ENCODE measurements around the gene LRRC75A. TPM values are rescaled to one million over a fixed set of nuclear protein-coding genes. Genes with fewer than 3 reads are reported as not detected.
"Not testable (repeated sequence)": the region's sequence is repeated elsewhere in the genome, so short reads cannot be mapped to it uniquely, and the experiment has no call there.

LRRC75A gene
- polyA plus RNA-seq, 1 donor from 2014 or later = 1.7 TPM

DNA sequence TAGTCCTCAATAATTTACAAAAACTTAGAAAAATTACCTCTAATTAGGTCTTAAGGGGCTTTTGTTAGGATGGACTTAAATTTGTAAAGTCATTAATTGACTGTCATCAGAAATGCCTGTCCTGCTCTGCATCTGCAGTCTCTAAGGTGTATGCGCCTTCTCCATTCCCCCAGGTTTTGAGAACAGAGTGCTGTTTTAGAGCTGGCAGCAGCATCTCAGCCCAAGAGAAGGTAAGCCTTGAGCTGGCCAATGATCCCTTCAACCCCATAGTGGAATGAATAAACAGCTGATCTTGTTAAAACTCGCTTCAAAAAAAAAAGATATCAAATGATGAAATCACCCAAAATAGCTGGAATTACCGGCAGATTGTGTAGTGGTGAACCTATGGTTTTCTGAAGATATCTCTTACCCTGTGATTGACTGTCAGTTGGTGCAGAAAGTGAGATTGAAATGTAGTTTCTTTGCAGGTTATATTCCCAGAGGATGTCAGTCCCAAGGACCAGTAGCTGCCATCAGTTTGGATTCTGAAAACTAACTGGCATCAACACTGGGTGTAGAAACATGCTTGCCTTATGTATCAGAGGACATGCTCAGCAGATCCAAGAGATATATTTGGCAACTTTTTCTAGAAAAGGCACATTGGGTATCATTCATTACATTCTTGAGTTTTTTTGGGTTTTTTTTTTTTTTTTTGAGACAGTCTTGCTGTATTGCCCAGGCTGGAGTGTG lies 50.9 kb downstream of the LRRC75A start:
- no peaks in the 10 kb centered on the region for H3K27me3 Mint-ChIP-seq
- H3K9me3 Mint-ChIP-seq = no peaks in the 10 kb centered on the region
- H3K4me1 Mint-ChIP-seq = peaks cover 16 to 39% (median 25%) of the 10 kb centered on the region in 3 donors
- H3K4me3 Mint-ChIP-seq = peak overlapping the region in 3 of 4 donors; percentile 33 to 100 (median 99)
- H3K36me3 Mint-ChIP-seq = peaks cover 3% of the 10 kb centered on the region
- H3K27ac Mint-ChIP-seq = peak overlapping the region in 1 of 3 donors; percentile 97

DNA sequence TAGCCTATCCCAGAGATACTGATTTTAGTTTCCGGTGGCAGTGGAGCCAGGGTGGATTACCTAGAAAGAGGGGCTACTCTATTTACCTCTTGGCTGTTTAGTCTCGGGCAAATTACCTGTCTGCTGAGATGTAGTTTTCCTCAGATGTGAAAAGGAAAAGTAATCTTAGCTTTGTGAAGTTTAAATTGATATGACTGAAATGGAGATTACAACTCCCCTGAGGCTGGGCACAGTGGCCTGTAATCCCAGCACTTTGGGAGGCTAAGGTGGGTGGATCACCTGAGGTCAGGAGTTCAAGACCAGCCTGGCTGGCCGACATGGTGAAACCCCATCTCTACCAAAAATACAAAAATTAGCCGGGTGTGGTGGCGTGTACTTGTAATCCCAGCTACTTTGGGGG lies 51.6 kb downstream of the LRRC75A start:
- peak overlapping the region; percentile 46 to 97 (median 91) for H3K27ac Mint-ChIP-seq
- H3K36me3 Mint-ChIP-seq, H3K9me3 Mint-ChIP-seq, H3K27me3 Mint-ChIP-seq: not testable (repeated sequence)
- peak overlapping the region; percentile 97 to 100 (median 99) for H3K4me3 Mint-ChIP-seq
- H3K4me1 Mint-ChIP-seq = peaks cover 16 to 40% (median 25%) of the 10 kb centered on the region in 3 donors

DNA sequence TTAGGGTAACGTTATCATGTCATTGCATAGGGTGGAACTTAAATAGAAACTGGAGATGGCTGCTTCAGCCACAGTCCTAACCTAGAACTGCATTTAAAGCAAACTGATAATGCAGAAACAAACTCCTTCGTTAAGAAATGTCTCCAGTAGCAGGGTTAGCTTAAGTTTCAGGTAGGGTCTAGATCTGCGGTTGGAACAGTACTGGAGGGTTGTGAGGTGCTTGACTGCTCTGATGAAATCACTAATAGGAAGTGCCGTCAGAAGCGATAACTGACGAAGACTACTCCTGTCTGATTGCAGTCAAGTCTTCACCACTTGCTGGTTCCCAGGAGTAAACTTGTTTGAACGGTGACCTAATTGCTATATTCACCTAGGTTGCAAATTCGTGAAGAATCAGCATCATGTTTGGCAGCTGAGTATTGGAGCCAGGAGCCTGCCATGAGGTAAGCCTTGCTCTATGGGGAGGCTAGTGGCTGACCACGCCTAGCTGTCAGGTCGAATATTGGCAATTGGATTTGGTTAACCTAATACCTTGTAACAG lies 52.1 kb downstream of the LRRC75A start:
- peak overlapping the region; percentile 97 to 100 (median 99) for H3K4me3 Mint-ChIP-seq
- H3K9me3 Mint-ChIP-seq = no peaks in the 10 kb centered on the region
- H3K36me3 Mint-ChIP-seq = peaks cover 3% of the 10 kb centered on the region
- H3K27ac Mint-ChIP-seq = peak overlapping the region; percentile 91 to 97 (median 97)
- H3K27me3 Mint-ChIP-seq = no peaks in the 10 kb centered on the region
- H3K4me1 Mint-ChIP-seq = peaks cover 16 to 42% (median 25%) of the 10 kb centered on the region in 3 donors

DNA sequence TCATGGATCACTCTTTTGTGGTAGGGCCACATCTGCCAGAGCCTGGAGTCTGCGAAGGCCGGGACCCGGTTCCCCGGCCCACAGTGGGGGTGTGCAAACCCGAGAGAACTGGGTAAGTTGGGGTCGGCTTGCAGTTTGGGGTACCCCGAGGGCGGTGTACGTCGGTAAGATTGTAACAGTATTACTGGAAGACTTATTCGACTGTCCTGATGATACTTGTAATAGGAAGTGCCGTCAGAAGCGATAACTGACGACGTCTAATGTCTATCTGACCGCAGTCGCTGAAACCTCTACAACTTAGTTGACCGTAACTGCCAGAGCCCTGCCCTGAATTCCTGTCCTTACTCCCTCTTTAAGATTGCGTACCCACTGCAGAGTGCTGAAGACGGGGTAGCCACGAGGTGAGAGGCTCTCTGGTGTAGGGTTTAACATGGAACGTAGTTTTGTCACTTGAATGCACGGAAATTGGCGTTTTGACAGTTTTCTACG lies 52.6 kb downstream of the LRRC75A start:
- Mint-ChIP-seq H3K9me3 (no peaks in the 10 kb centered on the region), H3K27ac (peak overlapping the region; percentile 91 to 97 (median 97)), H3K27me3 (no peaks in the 10 kb centered on the region), H3K4me1 (peaks cover 14 to 42% (median 25%) of the 10 kb centered on the region in 3 donors), H3K4me3 (peak overlapping the region; percentile 97 to 100 (median 99)), H3K36me3 (peaks cover 3% of the 10 kb centered on the region)

DNA sequence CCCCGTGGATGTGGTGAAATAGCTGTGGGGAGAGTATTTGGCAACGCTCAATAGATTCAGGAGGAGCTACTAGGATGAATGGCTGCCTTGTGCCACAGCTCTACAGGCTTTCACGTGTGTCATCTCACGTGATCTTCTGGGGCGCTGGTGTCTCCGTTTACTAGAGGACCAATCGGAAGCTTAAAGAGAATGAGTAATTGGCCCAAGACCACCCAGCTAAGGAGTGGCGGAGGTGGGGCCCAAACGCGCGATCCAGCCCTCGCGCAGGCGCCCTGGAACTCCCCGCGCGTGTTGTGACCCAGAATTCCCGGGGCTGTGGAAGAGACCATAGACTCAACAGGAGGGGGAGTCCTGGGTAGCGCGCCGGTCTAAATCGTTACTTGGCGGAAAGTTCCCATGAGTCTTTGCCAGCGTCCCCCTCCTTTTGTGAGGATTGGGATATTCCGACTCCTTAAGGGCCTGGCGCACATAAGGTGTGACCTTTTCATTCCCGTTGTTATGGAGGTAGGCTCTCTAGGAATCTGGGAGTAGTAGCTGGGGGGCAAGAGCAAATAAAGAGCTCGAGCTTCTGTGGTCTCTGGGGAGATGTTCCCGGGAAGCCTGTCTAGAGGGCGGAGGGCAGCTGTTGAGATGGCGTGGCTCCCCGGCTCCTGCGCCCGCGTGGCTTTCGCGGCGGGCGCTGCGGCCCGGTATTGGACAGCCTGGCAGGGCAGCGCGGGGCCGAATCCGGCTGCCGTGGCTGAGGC lies 53.3 kb downstream of the LRRC75A start:
- Mint-ChIP-seq H3K36me3 (peaks cover 3% of the 10 kb centered on the region), H3K27ac (peak overlapping the region; percentile 91 to 97 (median 97)), H3K4me1 (peaks cover 11 to 40% (median 25%) of the 10 kb centered on the region in 3 donors), H3K27me3 (no peaks in the 10 kb centered on the region), H3K9me3 (no peaks in the 10 kb centered on the region), H3K4me3 (peak overlapping the region; percentile 97 to 100 (median 99))

DNA sequence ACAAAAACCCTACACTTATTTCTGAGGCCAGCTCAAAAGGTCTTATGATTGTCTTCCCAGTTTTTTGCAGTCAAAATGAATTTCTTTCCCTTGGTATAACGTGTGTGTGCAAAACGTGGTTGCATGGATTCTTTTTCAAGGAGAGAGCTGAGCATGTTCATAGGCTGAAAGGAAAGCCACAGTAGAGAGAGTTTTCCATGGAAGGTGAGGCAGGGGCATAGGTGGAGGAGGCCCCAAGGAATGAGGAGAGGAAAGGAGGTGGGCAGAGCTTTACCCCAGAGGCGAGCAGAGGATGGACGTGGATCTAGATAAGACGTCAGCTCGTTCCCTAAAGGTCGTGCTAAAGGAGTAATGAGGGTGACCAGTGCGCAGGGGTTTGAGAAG lies 53.8 kb downstream of the LRRC75A start:
- H3K27me3 Mint-ChIP-seq = no peaks in the 10 kb centered on the region
- H3K4me1 Mint-ChIP-seq = peaks cover 11 to 40% (median 25%) of the 10 kb centered on the region in 3 donors
- peaks cover 3% of the 10 kb centered on the region for H3K36me3 Mint-ChIP-seq
- no peaks in the 10 kb centered on the region for H3K9me3 Mint-ChIP-seq
- peak overlapping the region; percentile 91 to 97 (median 97) for H3K27ac Mint-ChIP-seq
- peak overlapping the region; percentile 97 to 100 (median 99) for H3K4me3 Mint-ChIP-seq

DNA sequence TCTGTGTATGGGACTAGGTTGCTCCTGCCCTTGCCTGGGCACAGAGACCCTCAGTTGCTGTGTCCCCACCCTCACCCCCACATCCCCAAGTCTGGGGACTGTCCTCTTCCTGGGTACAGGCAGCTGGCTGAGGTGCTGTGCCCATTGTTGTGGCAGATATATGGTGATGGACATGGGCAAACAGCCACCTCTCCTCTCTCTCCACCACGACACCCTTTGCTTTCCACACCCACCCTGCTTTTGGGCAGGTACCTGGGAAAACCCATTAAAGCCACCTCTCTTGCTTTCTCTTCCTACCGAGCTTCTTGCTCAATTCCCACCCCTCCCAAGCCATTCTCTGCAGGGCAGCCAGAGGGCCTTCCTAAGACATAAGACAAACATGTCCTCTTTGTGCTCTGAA lies 54.9 kb downstream of the LRRC75A start:
- peaks cover 5% of the 10 kb centered on the region for H3K36me3 Mint-ChIP-seq
- no peaks in the 10 kb centered on the region for H3K9me3 Mint-ChIP-seq
- H3K4me1 Mint-ChIP-seq = peaks cover 11 to 32% (median 22%) of the 10 kb centered on the region in 3 donors
- no peaks in the 10 kb centered on the region for H3K27me3 Mint-ChIP-seq
- H3K27ac Mint-ChIP-seq = peak overlapping the region in 1 of 3 donors; percentile 64
- no peak overlapping the region for H3K4me3 Mint-ChIP-seq

DNA sequence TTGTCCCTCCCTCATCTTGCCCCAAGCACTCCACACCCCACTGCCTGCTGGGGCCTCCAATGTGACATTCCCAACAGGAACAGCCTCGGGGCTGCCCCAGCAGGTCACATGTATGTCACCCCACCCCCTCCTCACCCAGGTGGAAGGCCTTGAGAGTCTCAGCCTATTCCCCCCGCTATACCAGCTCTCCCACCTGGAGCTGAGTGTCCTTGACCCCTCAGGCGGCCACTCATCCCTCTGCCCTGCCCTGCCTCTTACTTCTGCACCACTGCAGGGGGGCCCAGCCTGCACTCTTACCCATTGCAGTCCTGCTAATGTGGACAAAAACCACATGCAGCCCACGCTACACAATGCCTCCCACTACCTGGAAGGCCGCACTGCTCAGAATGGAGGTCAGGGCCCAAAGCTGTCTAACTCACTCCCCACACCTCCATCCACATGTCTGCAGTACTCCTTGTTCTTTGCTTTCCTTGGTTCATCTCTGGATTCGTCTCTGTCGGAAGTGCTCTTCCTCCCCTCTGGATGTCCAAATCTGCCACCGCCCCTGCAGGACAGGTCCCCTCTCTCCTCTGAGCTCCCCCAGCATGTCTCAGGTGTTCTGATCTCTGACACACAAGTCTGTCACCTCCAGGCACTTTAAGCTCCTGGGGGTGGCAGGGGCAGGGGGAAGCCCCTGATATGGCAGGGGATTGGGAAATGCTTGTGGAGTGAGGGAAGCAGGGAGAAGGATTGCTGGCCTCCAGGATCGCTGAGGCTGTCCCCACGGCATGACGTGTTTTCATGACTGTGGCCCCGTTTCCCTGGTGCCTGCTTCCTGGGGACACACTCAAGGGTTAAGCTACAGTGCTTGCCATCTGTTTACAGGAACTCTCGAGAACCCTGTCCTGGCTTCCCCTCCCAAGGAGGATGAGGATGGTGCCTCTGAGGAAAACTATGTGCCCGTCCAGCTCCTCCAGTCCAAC lies 55.8 kb downstream of the LRRC75A start:
- H3K9me3 Mint-ChIP-seq = no peaks in the 10 kb centered on the region
- peak overlapping the region in 1 of 4 donors; percentile 59 for H3K4me3 Mint-ChIP-seq
- peak overlapping the region in 2 of 3 donors; percentile 46 to 90 for H3K27ac Mint-ChIP-seq
- H3K27me3 Mint-ChIP-seq = no peaks in the 10 kb centered on the region
- H3K36me3 Mint-ChIP-seq = peaks cover 5% of the 10 kb centered on the region
- H3K4me1 Mint-ChIP-seq = peaks cover 11 to 27% (median 20%) of the 10 kb centered on the region in 3 donors

DNA sequence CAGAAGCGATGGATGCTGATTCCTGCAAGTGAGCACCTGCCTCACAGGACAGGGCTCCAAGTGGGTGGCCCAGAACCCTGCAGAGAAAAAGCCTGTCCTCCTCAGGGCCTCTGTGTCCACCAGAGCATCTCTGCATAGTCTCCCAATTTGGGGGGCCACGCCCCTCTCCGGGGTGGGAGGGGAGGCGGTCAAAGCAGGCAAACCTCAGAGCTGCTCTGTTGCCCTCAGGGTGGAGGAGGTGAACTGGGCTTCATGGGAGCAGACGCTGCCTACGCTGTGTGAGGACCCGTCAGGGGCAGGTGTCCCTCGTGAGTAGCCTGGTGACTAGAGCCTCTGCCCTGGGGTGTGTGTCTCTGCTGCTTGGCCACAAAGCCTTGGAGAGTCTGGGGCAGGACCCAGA lies 57.3 kb downstream of the LRRC75A start:
- Mint-ChIP-seq H3K9me3 (no peaks in the 10 kb centered on the region), H3K27me3 (no peaks in the 10 kb centered on the region), H3K27ac (peak overlapping the region in 2 of 3 donors; percentile 46 to 76), H3K36me3 (peaks cover 3% of the 10 kb centered on the region), H3K4me1 (peaks cover 5 to 14% (median 9%) of the 10 kb centered on the region in 3 donors), H3K4me3 (no peak overlapping the region)

DNA sequence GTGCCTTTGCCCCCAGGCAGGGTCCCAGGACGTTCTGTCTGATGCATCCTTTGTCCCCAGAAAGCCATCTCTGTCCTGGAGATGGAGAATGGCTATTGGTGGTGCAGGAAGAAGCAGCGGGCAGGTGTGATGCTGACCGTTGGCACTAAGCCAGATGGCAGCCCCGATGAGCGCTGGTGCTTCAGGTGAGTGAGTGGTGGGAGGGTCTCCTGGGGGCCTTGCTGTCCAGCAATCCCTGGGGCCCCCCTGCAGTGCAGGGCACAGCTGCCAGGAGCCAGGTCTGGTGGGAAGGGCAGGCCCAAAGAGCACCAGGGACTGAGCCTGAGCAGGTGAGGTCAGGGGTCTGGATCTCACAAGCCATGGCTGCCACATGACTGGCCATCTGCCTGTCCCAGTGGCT lies 58.5 kb downstream of the LRRC75A start:
- H3K9me3 Mint-ChIP-seq = no peaks in the 10 kb centered on the region
- H3K36me3 Mint-ChIP-seq = peaks cover 3% of the 10 kb centered on the region
- H3K27me3 Mint-ChIP-seq = no peaks in the 10 kb centered on the region
- H3K4me1 Mint-ChIP-seq = peaks cover under 1 to 10% (median 6%) of the 10 kb centered on the region in 3 donors
- H3K27ac Mint-ChIP-seq = peak overlapping the region in 1 of 3 donors; percentile 15
- H3K4me3 Mint-ChIP-seq = no peak overlapping the region

DNA sequence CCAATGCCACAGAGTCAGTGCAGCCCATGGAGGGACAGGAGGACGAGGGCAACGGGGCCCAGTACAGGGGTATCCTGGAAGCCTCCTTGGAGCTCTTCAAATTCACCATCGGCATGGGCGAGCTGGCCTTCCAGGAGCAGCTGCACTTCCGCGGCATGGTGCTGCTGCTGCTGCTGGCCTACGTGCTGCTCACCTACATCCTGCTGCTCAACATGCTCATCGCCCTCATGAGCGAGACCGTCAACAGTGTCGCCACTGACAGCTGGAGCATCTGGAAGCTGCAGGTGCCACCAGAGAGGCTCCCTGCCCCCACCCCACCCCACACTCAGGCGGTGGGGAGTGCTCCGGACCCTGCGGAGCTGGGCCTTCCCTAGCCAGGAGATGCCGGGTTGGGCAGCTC lies 60.0 kb downstream of the LRRC75A start:
- Mint-ChIP-seq H3K9me3 (no peaks in the 10 kb centered on the region), H3K4me3 (no peak overlapping the region), H3K27me3 (no peaks in the 10 kb centered on the region), H3K27ac (no peak overlapping the region), H3K4me1 (peaks cover 0 to 4% (median 3%) of the 10 kb centered on the region in 3 donors), H3K36me3 (peaks cover 3% of the 10 kb centered on the region)

DNA sequence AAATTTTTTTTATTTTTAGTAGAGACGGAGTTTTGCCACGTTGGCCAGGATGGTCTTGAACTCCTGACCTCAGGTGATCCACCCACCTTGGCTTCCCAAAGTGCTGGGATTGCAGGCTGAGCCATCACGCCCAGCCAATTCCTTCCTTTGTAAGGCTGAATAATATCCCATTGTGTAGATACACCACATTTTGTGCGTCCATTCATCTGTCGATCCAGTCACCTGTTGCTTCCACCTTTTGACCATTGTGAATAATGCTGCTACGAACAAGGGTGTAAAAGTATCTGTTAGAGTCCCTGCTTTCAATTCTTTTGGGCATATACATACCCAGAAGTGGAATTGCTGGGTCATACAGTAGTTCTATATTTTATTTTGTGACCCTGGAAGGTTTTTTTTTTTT lies 61.3 kb downstream of the LRRC75A start:
- H3K36me3 Mint-ChIP-seq = peaks cover 3% of the 10 kb centered on the region
- H3K9me3 Mint-ChIP-seq = no peaks in the 10 kb centered on the region
- H3K4me1 Mint-ChIP-seq = peaks cover 0 to 2% (median 2%) of the 10 kb centered on the region in 3 donors
- no peaks in the 10 kb centered on the region for H3K27me3 Mint-ChIP-seq
- no peak overlapping the region for H3K4me3 Mint-ChIP-seq
- no peak overlapping the region for H3K27ac Mint-ChIP-seq

DNA sequence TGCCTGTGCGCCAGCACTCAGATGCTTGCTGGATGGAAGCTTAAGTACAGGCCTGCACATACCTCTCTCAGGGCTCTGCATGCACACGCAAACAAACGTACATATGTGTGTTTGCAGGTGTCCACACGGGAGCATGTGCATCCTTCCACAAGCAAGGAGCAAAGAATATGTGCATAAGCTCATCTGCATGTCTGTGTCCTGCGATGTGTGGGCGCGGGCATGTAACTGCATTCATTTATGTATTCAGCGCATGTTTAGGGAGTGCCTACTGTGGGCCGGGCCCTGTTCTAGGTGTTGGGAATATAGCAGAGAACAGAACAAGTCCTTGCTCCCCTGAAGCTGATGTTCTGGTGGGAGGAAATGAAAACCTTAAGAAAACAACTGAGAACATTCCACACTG lies 62.9 kb downstream of the LRRC75A start:
- no peaks in the 10 kb centered on the region for H3K9me3 Mint-ChIP-seq
- H3K4me1 Mint-ChIP-seq = peaks cover 0 to 2% (median 0%) of the 10 kb centered on the region in 3 donors

More for the DNA sequence above, 62.9 kb downstream of the LRRC75A start:
- Mint-ChIP-seq H3K27ac (no peak overlapping the region), H3K4me3 (no peak overlapping the region), H3K36me3 (peaks cover 3% of the 10 kb centered on the region), H3K27me3 (no peaks in the 10 kb centered on the region)
